Keratinocyte (primary cell): ENCODE results near the gene SEMA3D. TPM values are rescaled to one million over a fixed set of nuclear protein-coding genes. Genes with fewer than 3 reads are reported as not detected.

Source experiments
- DNase-seq: peaks from one replicate; pipeline ENCODE4 v3.0.0-alpha.2; 2011; ENCODE audit warnings: low read depth, missing footprints, low spot score
- FAIRE-seq: peaks from 2 replicates; lab custom pipeline; 2011; peaks lifted over from hg19 to GRCh38; lab: Jason Lieb, UNC
- H2AFZ ChIP-seq: 2 replicates; pipeline ENCODE4 v1.6.0; 2012; ENCODE audit warnings: low read length, control low read depth, inconsistent platforms; ENCODE audit not compliant: control insufficient read depth
- H3K27ac ChIP-seq: 2 replicates; pipeline ENCODE4 v1.5.1; 2011; ENCODE audit warnings: low read length; ENCODE audit not compliant: control insufficient read depth, insufficient read depth
- H3K27me3 ChIP-seq: 3 replicates; pipeline ENCODE4 v1.6.0; 2011; ENCODE audit warnings: low read length; ENCODE audit not compliant: control insufficient read depth, insufficient read depth; ENCODE audit errors: extremely low read depth
- H3K36me3 ChIP-seq, 2 experiments: 2 replicates in 1 of 2; 3 replicates in 1 of 2; pipeline ENCODE4 v1.5.1; 2011; ENCODE audit warnings: low read length in 2 of 2, mild to moderate bottlenecking in 1 of 2; ENCODE audit not compliant: control insufficient read depth in 2 of 2, insufficient read depth in 2 of 2; ENCODE audit errors: extremely low read depth in 1 of 2
- H3K4me1 ChIP-seq: 3 replicates; pipeline ENCODE4 v1.5.1; 2011; ENCODE audit warnings: low read length; ENCODE audit not compliant: control insufficient read depth, insufficient read depth; ENCODE audit errors: extremely low read depth
- H3K4me2 ChIP-seq: 3 replicates; pipeline ENCODE4 v1.6.0; 2011; ENCODE audit warnings: low read depth, low read length; ENCODE audit not compliant: control insufficient read depth, insufficient read depth; ENCODE audit errors: extremely low read depth
- H3K4me3 ChIP-seq, 3 experiments: fragments of 200-600 bp in 1 of 3; sonication (generic) in 1 of 3; 2 replicates in 2 of 3; 3 replicates in 1 of 3; pipeline ENCODE4 v1.5.1; 2011 to 2016; ENCODE audit warnings: low read length in 3 of 3, mild to moderate bottlenecking in 3 of 3, control low read depth in 2 of 3, inconsistent platforms in 1 of 3, low read depth in 1 of 3, mixed read lengths in 1 of 3, mixed run types in 1 of 3, moderate library complexity in 1 of 3; ENCODE audit not compliant: control insufficient read depth in 2 of 3, insufficient read depth in 2 of 3; ENCODE audit errors: extremely low read depth in 1 of 3
- H3K79me2 ChIP-seq: 2 replicates; pipeline ENCODE4 v1.6.0; 2012; ENCODE audit warnings: low read length; ENCODE audit not compliant: control insufficient read depth, insufficient read depth
- H3K9ac ChIP-seq: 3 replicates; pipeline ENCODE4 v1.6.0; 2011; ENCODE audit warnings: low read length; ENCODE audit not compliant: control insufficient read depth, insufficient read depth; ENCODE audit errors: extremely low read depth
- H3K9me1 ChIP-seq: 3 replicates; pipeline ENCODE4 v1.6.0; 2011; ENCODE audit warnings: low read length; ENCODE audit not compliant: control insufficient read depth, insufficient read depth; ENCODE audit errors: extremely low read depth
- H3K9me3 ChIP-seq: 2 replicates; pipeline ENCODE4 v1.5.1; 2012; ENCODE audit warnings: low read depth, low read length; ENCODE audit not compliant: control insufficient read depth
- H4K20me1 ChIP-seq: 3 replicates; pipeline ENCODE4 v1.6.0; 2011; ENCODE audit warnings: low read length; ENCODE audit not compliant: control insufficient read depth, insufficient read depth; ENCODE audit errors: extremely low read depth
- CTCF ChIP-seq, 3 experiments: IDR thresholded peaks in 1 of 3; conservative IDR thresholded peaks in 1 of 3; optimal IDR thresholded peaks in 1 of 3; 2 replicates in 2 of 3; 3 replicates in 1 of 3; pipeline versions ENCODE3 to v1.5.1; 2011; ENCODE audit warnings: low read length in 3 of 3, mild to moderate bottlenecking in 3 of 3, moderate library complexity in 2 of 3, control low read depth in 1 of 3, inconsistent platforms in 1 of 3; ENCODE audit not compliant: insufficient read depth in 2 of 3; ENCODE audit errors: extremely low read depth in 1 of 3
- EZH2 ChIP-seq: IDR thresholded peaks from one replicate; pipeline ENCODE4 v1.6.1; 2012; ENCODE audit warnings: inconsistent platforms, mild to moderate bottlenecking, low read length, moderate library complexity
- dilution Hi-C: fragments of 300-500 bp; cut with MboI; formaldehyde crosslinking; loops from one replicate; pipeline ENCODE4 v1.7.0; 2020; ENCODE audit warnings: low sequenced_read_pairs; ENCODE audit not compliant: extremely low pct_ligation_motif_present
- polyA plus RNA-seq, 5 experiments: library from polyadenylated mRNA; depleted of rRNA in 3 of 5; stranded (reverse) in 3 of 5; stranded (forward) in 1 of 5; unstranded in 1 of 5; fragments of >200 nt; gene quantifications; 1 replicate in 1 of 5; 2 replicates in 3 of 5; 3 replicates in 1 of 5; pipeline versions ENCODE4 v1.2.1 to v1.2.3, GENCODE V29; 2011 to 2012; ENCODE audit warnings: missing spikeins in 2 of 5, low read depth in 1 of 5, low replicate concordance in 1 of 5

Gene SEMA3D
- polyA plus RNA-seq, 1 donor (not counting 4 experiments of a cell fraction or from before 2014, with no cell fraction given) = 5.2 TPM

DNA sequence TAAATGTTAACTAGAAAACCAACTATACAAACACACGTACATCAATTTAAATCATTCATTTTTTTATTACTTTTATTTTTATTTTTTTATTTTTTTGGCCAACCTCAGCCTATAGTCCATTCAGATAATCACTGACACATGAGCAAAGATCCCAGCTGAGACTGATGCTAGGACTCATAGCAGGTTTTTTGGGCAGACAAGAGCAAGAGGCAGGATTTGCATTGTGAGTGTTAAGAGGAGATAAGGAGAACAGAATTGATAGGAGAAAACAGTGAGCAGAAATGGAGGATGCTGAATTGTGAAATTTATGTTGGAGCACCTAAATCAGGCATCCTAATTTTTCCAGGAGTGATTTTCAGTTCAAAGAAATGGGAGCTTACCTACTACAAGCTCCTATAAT is 240.3 kb downstream of the SEMA3D start:
- Histone ChIP-seq H3K4me3 (no peak overlapping the region), H3K36me3 (no peaks in the 10 kb centered on the region), H2AFZ (no peak overlapping the region), H3K4me2 (no peak overlapping the region), H3K9me3 (no peaks in the 10 kb centered on the region), H3K9me1 (no peaks in the 10 kb centered on the region), H3K79me2 (no peaks in the 10 kb centered on the region), H4K20me1 (no peaks in the 10 kb centered on the region), H3K27me3 (no peaks in the 10 kb centered on the region), H3K27ac (no peak overlapping the region), H3K4me1 (peaks cover 3% of the 10 kb centered on the region), H3K9ac (no peak overlapping the region)
- dilution Hi-C loops = no loop called here
- DNase-seq = no peak
- FAIRE-seq = no peak
- no peak for TF ChIP-seq CTCF (optimal IDR thresholded peaks at IDR 0.05 in 1 of 3, IDR thresholded peaks at IDR 0.05 in 1 of 3, conservative IDR thresholded peaks at IDR 0.05 in 1 of 3; ENCODE audit: extremely low read depth in 1 of 3, insufficient read depth in 2 of 3, low read length in 3 of 3)
- no peak for TF ChIP-seq EZH2
